Inflammatory macrophage treated with lipopolysaccharide for 1 hour (primary cell): ENCODE measurements around the gene MELTF.

Experiments
- DNase-seq, 2 donors: peaks; one replicate each; pipeline ENCODE4 v3.0.0-alpha.2; 2020 to 2022

Gene MELTF

GRCh38 chr3:197008436-197009209 lies 21.0 kb downstream of the MELTF start:
- DNase-seq = no peak

GRCh38 chr3:197007953-197008352 lies 21.7 kb downstream of the MELTF start:
- DNase-seq = no peak

GRCh38 chr3:197007296-197007940 lies 22.2 kb downstream of the MELTF start:
- no peak for DNase-seq

GRCh38 chr3:197006860-197007259 lies 22.8 kb downstream of the MELTF start:
- no peak for DNase-seq

- DNase-seq = no peak
Measured at GRCh38 chr3:197006446-197006845, 23.2 kb downstream of the MELTF start.

- no peak for DNase-seq
Measured at GRCh38 chr3:197003461-197004385, 25.9 kb downstream of the MELTF start.

- DNase-seq = peak; percentile 76 to 87
Measured at GRCh38 chr3:197002701-197003454, 26.7 kb downstream of the MELTF start.

- peak; percentile 51 to 52 for DNase-seq
Measured at GRCh38 chr3:197001972-197002700, 27.5 kb downstream of the MELTF start.

GRCh38 chr3:197001106-197001971 lies 28.3 kb downstream of the MELTF start:
- DNase-seq = no peak

- peak; percentile 33 to 57 for DNase-seq
Measured at GRCh38 chr3:197000211-197000610, 29.4 kb downstream of the MELTF start.

- DNase-seq = no peak
Measured at GRCh38 chr3:196998966-196999760, 30.5 kb downstream of the MELTF start.

- DNase-seq = no peak
Measured at GRCh38 chr3:196997311-196997710, 32.3 kb downstream of the MELTF start.

- no peak for DNase-seq
Measured at GRCh38 chr3:196996454-196997265, 33.0 kb downstream of the MELTF start.

- no peak for DNase-seq
Measured at GRCh38 chr3:196995646-196996355, 33.8 kb downstream of the MELTF start.

- no peak for DNase-seq
Measured at GRCh38 chr3:196995027-196995426, 34.6 kb downstream of the MELTF start.

- no peak for DNase-seq
Measured at GRCh38 chr3:196994056-196994455, 35.6 kb downstream of the MELTF start.

- DNase-seq = no peak
Measured at GRCh38 chr3:196992461-196993065, 37.1 kb downstream of the MELTF start.
